GM12892 (cell line): ENCODE measurements around the gene PSMB2.

ENCODE experiments used
- DNase-seq: peaks from one replicate; pipeline ENCODE4 v3.0.0; 2011; ENCODE audit not compliant: insufficient read length
- FAIRE-seq: peaks from 2 replicates; lab custom pipeline; 2011; peaks lifted over from hg19 to GRCh38; lab: Jason Lieb, UNC
- POLR2A ChIP-seq: IDR thresholded peaks from 2 replicates; pipeline ENCODE4 v1.6.1; 2011; ENCODE audit warnings: low read depth, low read length, control low read depth
- POLR2AphosphoS5 ChIP-seq: IDR thresholded peaks from 2 replicates; pipeline ENCODE4 v1.6.1; 2011; ENCODE audit warnings: low read depth, low read length, control low read depth
- TAF1 ChIP-seq: IDR thresholded peaks from 2 replicates; pipeline ENCODE4 v1.6.1; 2011; ENCODE audit warnings: low read depth, mild to moderate bottlenecking, control low read depth, low read length, borderline replicate concordance

PSMB2 gene

GRCh38 chr1:35576061-35576765 lies 65.1 kb downstream of the PSMB2 start:
- no peak for DNase-seq
- TF ChIP-seq TAF1 = no peak
- no peak for TF ChIP-seq POLR2A
- no peak for TF ChIP-seq POLR2AphosphoS5
- no peak for FAIRE-seq

DNA sequence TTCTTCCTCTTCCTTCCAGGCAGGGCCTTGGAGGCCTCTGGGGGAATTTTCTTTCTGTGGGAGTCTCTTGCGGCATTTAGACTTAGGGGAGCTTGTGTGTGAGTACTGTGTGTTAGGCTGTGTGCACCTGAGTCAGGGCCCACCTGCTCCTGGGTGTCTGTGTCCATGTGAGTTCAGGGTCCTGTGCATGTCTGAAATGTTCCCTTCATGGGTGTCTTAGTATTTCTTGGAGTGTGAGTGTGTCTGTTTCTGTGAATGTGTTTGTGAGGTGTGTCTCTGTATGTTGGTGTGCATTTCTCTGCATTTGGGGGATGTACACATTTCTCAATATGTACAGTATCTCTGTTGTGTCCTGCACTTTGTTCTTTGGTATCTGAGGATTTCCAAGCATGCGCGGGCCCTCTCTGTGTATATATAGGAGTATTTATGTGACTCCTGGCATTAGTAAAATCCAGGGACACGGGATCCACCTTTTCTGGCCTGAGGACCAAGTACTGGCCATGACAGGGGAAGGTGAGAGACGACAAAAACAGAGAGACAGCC lies 65.8 kb downstream of the PSMB2 start:
- DNase-seq (no peak), FAIRE-seq (no peak)
- TF ChIP-seq POLR2AphosphoS5 (no peak), TAF1 (no peak), POLR2A (no peak)

- DNase-seq (no peak), FAIRE-seq (no peak)
- TF ChIP-seq POLR2AphosphoS5 (no peak), TAF1 (no peak), POLR2A (no peak)
Observed at GRCh38 chr1:35574655-35575415, 66.5 kb downstream of the PSMB2 start.

- TF ChIP-seq POLR2A (no peak), POLR2AphosphoS5 (no peak), TAF1 (no peak)
- DNase-seq (no peak), FAIRE-seq (no peak)
Observed at GRCh38 chr1:35574125-35574654, 67.1 kb downstream of the PSMB2 start.

- TF ChIP-seq POLR2AphosphoS5 = no peak
- no peak for TF ChIP-seq TAF1
- no peak for TF ChIP-seq POLR2A
- DNase-seq = no peak
- no peak for FAIRE-seq
Observed at GRCh38 chr1:35573198-35574124, 67.9 kb downstream of the PSMB2 start, which contains the start of gene TFAP2E. TFAP2E (plus strand) TSS chr1:35573314; CDS start chr1:35573578, 264 bp downstream.

DNA sequence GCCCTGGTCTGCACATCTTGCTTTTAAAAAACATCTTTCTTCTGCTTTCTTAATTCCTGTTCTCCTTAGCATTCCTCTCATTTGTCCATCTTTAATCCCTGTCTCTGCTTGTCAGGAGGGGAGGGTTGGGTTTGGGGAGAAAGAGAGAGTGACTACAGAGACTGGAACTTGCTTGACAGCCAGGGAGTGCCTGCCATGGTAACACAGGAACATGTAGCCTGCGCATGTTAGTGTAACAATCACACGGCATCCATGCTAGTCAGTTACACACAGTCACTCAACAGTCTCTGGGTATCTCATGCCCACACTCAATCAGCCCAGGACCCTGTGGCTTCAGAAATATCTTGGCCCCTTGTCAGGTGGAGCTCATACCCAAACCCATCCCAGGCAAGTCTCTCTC lies 69.0 kb downstream of the PSMB2 start:
- FAIRE-seq (no peak), DNase-seq (no peak)
- no peak for TF ChIP-seq POLR2AphosphoS5
- TF ChIP-seq TAF1 = no peak
- TF ChIP-seq POLR2A = no peak

DNA sequence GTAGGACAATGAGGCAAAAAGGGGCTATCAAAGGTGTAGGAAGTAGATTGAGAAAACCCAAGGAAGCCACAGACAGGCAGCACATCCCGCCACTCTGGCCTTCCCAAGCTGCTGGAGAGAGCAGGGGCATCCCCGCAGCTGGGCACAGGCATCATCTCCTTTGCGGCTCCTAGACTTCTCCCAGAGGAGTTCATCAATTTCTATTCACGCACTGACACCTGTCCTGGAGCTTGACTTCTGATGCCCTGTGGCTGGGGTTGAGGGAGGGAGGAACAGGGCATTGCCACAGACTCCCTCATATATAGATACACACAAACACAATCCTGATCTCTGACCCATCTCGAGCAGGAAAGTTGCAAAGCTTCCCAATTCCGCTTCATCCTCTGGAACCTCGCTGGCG lies 70.1 kb downstream of the PSMB2 start:
- FAIRE-seq = no peak
- no peak for TF ChIP-seq TAF1
- TF ChIP-seq POLR2AphosphoS5 = no peak
- TF ChIP-seq POLR2A = no peak
- no peak for DNase-seq

GRCh38 chr1:35570589-35571137 lies 70.7 kb downstream of the PSMB2 start:
- no peak for FAIRE-seq
- TF ChIP-seq POLR2AphosphoS5 (no peak), POLR2A (no peak), TAF1 (no peak)
- no peak for DNase-seq

DNA sequence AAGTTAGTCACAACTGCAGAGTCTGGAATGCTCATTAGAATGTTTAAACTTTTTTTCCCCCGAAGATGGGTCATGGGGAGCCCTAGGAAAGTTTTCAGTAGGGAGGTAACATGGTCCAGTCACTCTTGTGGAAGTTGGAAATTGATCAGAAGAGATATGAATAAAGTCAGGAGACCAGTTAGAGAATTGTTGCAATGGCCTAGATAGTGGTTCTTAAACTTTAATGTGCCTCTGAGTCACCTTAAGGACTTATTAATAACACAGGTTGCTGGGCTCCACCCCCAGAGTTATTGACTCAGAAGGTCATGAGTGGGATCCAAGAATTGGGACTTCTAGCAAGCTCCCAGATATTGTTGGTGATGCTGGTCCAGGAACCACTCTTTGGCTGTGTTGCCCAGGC lies 71.4 kb downstream of the PSMB2 start:
- DNase-seq (no peak), FAIRE-seq (no peak)
- TF ChIP-seq POLR2AphosphoS5 (no peak), TAF1 (no peak), POLR2A (no peak)

- no peak for TF ChIP-seq POLR2A
- TF ChIP-seq POLR2AphosphoS5 = no peak
- no peak for TF ChIP-seq TAF1
- FAIRE-seq (peak; percentile 90), DNase-seq (peak; percentile 71)
Observed at GRCh38 chr1:35568975-35569395, 72.3 kb downstream of the PSMB2 start.
